AG09319 (cell line): ENCODE measurements around the gene AVPR1B.

Experiments
- DNase-seq: peaks from one replicate; pipeline ENCODE4 v3.0.0-alpha.2; 2010; ENCODE audit warnings: low read depth; ENCODE audit errors: extremely low read depth
- CTCF ChIP-seq: IDR thresholded peaks from 2 replicates; pipeline ENCODE4 v1.5.1; 2011; ENCODE audit warnings: low read depth, mild to moderate bottlenecking, inconsistent platforms, low read length, moderate library complexity

AVPR1B gene

DNA sequence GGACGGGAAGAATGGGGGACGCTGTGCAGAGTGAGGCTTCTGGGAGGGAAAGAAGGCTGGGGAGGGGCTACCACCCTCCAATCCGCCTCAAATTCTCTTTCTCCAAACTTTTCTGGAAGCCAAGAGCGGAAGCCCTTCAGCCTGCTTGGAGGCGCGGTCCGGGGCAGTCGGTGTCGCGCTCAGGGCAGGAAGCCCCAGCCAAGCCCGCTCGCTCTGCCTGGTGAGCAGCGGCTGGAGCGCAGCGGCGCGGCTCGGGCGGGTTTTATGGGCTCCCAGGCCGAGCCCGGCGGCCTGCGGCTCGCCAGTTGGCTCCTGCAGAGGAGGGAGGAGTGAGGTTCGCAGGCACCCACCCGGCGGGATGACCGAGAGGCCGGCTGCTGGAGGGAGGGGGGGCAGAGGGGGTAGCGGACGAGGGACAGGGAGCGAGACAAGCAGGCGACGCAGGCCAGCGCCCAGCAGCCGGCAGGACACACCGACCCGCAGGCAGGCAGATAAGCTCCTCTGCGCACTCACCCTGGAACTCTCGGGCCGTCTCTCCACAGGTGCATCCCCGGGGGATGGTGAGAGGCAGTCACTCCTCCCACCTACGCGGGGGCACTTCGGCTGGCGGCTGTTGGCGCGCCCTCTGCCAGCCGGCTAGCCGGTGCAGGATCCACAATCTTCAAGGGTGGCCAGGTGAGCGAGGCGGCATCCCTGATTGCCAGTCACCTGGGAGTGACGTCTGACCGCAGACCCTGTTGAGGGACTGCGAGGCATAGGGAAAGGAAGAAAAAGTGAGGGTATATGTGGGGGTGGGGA is at the start of gene AVPR1B:
Gene AVPR1B (minus strand): TSS at position 238 of the 798 bp plus-strand sequence. CDS start 498 bp downstream, outside the sequence.
- TF ChIP-seq CTCF, result no peak
- no peak for DNase-seq

DNA sequence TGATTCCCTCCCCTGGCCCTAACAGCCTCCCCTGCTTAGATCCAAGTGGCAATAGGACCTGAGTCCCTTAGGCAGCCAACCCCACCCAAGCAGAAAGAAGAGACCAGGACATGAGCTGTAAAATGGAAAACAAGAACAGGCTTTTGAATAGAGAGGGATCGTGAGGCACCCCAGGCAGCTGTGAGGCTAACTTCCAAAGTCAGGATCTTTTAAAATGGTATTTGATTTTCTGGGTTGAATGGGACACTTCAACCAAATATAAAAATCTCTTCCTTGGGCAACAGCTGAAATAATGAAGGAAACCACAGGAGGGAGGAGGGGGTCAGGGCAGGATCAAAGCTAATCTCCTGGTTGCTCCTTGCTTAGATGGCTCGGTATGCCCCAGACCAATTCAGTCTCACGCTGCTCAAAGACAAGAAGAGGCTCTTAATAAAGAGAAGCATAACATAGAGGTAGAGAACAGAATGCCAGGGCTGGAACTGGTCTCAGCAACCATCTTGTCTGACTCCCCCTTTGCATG is 28.6 kb upstream of the AVPR1B start:
- no peak for DNase-seq
- TF ChIP-seq CTCF, result no peak

DNA sequence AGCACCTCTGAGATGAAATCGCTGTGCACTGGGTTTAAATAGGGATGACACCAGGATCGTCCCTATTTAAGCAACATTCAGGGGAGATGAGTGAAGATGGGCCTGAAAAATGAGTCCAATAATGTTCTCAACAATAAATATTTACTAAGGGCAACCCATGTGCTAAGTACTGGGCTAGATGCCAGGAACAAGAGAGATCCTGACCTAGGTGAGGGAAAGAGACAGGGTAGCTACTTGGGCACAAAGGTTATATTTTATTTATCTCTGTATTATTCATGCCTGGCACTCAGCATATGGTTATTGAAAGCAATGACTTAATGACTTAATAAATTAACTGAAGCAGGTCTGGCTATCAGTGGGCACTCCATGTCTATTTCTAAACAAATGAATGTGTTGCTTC is 27.4 kb upstream of the AVPR1B start:
- no peak for DNase-seq
- no peak for TF ChIP-seq CTCF

DNA sequence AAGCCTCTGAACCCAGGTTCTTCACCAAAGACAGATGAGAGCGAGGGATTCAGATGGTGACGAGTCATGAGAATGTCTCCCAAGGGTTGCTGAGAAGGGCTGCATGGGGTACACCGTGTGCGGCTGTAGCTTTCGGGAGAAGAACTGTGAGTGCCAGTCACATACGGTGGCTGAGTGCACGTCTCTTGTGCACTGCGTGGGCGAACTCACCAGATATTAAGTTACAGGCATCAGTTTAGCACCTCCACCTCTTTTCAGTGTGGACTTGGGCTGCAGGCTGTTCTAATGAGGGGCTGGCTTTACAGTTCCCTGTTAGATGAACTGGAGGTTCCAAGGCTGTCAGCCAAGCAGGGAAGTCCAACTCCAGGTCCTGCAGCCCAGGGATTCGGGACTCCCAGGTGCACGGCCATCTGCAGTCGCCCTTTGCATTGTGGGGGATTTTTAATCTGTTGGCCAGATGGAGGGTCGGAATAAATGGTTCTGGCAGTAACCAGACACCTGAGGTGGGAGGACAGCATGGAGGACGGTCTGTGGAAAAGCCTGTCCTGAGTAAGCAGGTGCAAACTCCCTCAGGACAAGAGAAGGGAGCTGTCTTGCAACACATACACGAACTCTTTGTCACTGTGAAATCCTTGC is 26.5 kb upstream of the AVPR1B start:
- DNase-seq, result no peak
- TF ChIP-seq CTCF, result no peak

- no peak for TF ChIP-seq CTCF
- no peak for DNase-seq
Observed at GRCh38 chr1:206142770-206143169, 25.6 kb upstream of the AVPR1B start.

- no peak for TF ChIP-seq CTCF
- DNase-seq, result no peak
Observed at GRCh38 chr1:206142011-206142410, 24.8 kb upstream of the AVPR1B start.

- DNase-seq, result no peak
- TF ChIP-seq CTCF, result no peak
Observed at GRCh38 chr1:206136241-206136640, 19.1 kb upstream of the AVPR1B start.
